Islet precursor cell (in vitro differentiated cells): ENCODE results near the gene ADK.
A peak's percentile ranks its signal among the peaks of the same experiment; 100 is the strongest.

Source experiments
- DNase-seq: peaks from one replicate; pipeline ENCODE4 v3.0.0-alpha.2; 2018

Gene ADK

DNA sequence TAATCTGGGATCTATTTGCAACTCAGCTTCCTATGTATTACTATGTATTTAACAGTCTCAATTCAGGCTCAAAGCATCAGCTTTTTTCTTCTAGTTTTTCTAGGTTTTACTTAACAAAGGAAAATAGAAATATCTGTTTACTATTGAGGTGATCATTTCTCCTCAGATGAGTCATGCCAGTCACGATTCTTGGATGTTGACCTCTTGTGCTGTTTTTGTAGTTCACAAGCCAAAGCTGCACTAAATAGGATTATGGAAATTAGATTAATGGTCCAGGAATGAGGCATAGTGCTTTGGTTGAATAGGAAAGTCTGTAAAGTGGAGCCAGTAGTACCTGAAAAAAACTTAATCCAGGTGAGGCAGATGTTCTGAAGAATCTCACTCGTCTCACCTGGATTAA, 477.1 kb downstream of the ADK start:
- no peak for DNase-seq

DNA sequence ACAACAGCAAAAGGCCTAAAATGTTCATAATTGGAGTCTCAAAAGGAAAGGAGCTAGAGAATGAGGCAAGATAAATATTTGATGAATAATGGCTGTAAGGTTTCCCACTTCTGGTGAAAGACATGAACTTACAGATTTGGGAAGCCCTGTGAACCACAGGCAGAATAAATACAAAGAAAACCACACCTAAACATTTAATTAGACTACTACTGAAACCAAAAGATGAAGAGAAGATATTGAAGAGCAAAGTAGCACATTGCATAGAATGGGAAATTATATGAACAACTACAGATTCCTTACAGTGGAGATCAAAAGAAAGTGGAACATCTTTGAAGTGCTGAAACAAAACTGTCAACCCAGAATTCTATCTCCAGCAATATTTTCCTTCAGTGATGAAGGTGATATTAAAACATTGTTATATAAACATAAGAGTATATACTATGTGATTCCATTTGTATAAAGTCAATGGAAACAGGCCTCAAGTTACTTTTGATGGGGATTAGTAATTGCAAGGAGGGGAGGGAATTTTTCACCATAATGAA, 484.0 kb downstream of the ADK start:
- DNase-seq: no peak

DNA sequence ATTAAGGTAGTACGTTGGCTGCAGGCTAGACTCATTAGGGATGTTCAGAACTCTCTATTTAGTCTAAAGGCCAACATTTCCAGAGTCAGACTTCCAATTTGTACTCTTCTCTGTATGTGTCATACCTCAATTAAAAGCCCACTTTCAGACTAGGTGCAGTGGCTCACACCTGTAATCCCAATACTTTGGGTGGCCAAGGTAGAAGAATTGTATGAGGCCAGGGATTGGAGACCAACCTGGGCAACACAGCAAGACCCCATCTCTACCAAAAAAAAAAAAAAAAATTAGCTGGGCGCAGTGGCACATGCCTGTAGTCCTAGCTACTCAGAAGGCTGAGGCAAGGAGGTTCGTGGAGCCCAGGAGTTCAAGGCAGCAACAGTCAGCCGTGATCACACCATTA, 484.6 kb downstream of the ADK start:
- no peak for DNase-seq

DNA sequence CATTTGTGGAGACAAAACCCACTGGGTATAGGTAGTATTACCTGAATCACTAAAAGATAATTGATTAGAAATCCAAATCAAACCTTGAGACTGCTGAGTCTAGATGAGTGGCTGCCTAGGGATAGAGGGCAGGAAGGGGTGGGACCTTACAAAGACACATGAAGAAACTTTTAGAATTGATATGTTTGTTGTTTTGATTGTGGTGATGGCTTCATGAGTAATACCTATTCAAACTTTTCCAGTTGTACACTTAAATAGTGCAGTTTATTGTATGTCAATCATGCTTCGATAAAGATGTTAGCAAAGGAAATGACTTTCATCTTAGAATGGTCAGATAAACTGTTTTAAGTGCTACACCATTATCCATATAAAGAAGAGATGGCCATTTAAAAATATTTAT, 486.7 kb downstream of the ADK start:
- DNase-seq: no peak

DNA sequence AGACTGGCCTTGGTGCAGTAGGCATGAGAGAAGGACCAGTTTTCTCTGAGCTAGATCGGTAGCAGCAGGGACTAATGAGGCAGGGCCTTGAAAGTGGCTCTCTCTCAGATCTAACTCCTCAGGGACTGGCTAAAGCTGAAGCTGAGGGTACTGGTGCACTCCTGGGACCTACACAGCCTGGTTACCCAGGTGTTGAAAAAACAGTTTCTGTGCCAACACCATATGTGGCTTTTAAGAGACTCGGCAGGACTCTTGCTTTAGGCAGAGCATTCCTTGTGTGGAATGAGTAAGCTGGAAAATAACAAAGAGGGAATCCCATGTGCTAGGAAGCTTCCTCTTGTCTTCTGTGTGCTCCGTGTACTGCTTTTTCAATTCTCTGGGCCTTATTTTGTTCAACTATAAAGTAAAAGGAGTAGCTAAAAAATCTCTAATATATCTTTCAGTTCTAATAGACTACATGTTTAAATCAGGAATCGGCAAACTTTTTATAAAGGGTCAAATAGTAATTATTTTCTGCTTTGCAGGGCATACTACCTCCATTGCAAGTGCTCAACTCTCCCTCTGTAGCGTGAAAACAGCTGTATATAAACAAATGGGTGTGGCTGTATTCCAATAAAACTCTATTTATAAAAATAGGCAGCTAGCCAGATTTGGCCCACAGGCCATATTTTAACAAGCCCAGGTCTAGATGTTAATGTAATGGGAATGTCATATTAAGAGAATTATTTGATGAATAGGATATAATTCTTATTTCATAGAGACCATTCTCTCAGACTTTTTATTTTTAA, 489.3 kb downstream of the ADK start:
- DNase-seq: no peak

DNA sequence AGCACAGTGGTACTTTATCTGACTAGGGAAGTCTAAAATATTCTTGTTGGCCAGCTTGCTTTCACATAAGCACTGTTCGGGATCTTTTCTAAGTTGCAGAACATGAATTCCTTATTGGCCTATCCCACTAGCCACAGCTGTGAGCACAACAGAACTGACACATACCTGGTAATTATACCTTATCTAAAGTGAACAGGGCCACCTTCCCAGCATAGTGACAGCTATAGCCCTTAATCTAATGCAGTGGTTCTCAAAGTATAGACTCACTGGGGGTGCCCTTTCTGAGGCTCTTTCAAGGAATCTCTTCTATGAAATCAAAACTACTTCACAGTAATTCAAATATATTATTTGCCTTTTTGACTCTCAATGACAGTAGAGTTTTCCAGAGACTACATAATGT, 490.6 kb downstream of the ADK start:
- DNase-seq: no peak

DNA sequence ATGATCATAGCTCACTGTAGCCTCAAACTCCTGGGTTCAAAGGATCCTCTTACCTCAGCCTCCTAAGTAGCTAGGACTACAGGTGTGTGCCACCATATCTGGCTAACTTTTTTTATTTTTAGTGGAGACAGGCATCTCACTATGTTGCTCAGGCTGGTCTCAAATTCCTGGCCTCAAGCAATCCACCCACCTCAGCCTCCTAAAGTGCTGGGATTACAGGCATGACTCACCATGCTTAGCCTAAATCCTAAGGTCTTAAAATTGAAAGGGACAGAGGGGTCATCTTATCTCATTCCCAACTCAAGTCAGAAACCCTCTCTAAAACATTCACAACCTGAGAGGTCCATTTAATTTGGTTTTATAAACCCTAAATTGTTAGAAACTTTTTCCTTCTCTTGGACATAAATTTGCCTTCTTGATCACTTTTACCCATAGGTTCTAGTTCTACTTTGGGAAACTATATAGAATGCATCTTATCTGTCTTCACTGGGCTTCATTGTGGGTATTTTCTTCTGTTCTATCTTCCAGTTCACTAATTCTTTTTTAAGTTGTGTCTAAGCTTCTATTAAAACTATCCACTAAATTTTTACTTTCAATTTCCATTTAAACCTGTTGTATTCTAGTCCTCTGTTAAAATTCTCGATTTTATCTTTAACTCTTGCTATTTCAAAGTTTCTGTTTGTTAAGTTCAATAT, 492.0 kb downstream of the ADK start:
- DNase-seq: peak; percentile 55

DNA sequence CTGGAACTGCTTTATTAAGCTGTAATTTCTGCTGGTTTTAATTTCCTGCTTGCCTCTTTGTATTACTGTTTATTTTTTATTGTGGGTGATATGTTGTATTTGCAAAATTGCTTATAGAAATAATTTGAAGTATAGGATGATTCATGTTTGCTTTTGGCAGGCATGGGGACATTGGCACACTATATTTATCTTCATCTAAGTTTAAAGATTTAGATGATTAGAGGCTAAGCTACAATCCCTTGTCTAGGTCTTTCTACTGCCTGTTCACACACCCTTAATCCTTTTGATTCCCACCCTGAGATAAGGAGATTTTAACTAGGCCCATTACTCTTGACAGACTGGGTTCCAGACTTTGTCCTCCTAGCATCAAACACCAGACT, 492.6 kb downstream of the ADK start:
- no peak for DNase-seq

DNA sequence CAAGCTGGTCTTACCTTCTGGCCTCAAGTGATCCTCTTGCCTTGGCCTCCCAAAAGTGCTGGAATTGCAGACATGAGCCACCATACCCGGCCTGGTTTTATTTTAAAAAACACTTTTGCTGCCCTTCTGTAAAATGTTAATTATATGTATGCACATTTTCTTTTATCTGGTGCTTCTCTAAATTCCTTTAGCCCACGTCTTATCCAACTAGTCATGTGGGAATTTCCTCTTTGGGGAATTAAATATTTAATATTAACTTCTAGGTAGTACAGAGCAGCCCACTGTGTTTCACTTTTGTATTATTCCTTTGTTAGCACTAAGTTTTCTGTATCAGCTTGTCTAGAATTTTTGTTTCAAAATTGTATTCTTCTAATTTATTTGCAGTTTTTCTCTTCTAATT, 493.7 kb downstream of the ADK start:
- DNase-seq: no peak

DNA sequence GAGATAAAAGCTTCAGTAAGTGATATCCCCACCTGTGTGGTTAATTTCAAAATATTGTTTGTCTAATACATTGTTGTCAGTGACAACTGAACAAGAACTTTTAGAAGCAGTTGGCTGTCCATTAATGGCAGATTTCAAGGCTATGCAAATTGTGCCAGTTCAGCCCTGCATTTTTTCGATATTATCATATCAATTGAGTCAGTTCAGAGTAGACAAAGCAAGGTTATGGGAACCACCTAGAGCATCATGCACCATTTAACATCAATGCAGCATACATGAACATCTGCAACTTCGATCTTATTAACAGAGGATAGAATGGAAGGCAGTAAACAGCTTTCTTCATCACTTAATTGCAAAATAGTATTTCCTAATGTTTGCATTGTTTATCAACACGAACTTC, 494.7 kb downstream of the ADK start:
- DNase-seq: no peak

DNA sequence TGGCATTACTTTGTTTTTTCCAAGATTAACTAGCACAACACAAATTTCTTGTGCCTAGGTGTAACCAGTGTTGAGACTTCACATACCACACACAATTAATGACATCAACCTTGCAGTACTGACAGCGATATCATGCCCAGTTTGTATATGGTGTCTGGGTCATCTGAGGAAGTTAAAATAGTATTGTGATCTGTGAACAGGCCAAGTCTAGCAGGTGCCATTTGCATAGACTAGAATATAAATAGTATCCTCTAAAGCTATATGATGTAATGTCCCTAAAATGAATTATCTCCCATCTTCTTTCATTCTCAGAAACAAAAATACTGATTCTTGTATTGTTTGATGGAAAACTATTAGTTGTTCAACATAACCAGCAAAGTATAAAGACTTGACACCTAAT, 499.6 kb downstream of the ADK start:
- no peak for DNase-seq

DNA sequence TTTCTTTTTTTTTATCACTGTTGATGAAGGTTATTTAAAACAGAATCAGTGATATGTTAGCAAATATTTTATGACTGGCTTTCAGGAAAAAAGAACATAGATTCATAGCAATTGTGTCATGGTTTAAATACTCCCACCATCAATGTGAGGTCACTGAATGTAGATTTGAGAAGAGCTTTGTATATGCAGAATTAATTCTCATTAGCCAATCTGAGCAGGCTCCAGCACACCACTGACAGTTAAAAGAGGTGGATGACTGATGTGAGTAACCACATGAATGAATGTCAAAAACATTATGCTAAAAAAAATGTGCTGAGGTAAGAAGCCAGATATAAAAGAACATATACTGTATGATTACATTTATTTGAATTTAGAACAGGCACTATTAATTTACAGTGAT, 500.5 kb downstream of the ADK start:
- no peak for DNase-seq

DNA sequence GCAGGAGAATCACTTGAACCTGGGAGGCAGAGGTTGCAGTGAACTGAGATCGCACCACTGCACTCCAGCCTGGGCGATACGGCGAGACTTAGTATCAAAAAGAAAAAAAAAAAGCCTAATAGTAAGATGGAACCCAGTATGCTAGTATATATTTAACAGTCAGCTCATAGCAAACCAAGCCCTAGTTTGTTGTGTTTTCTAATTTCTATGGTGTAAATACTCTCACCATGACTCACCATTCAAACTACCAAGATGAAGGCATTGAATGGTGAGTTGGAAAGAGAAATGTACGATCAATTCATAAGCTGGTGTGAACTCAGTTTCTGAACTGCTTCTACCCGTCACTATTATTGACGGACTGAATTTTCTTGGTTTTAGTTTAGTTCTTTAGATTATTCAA, 501.6 kb downstream of the ADK start:
- no peak for DNase-seq

DNA sequence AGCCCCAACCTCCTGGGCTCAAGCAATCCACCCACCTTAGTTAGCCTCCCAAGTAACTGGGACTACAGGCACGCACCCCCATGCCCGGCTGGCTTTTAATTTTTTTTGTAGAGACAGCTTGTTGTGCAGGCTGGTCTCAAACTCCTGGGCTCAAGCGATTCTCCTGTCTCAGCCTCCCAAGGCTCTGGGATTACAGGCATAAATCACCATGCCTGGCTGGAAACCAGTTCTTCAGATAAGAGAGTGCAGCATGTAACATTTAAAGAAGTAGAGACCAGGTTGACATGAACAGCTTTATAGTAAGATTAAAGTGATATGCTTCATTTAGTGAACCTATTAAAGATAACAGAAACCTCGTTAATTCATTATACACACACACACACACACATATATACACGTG, 507.5 kb downstream of the ADK start:
- DNase-seq: no peak

DNA sequence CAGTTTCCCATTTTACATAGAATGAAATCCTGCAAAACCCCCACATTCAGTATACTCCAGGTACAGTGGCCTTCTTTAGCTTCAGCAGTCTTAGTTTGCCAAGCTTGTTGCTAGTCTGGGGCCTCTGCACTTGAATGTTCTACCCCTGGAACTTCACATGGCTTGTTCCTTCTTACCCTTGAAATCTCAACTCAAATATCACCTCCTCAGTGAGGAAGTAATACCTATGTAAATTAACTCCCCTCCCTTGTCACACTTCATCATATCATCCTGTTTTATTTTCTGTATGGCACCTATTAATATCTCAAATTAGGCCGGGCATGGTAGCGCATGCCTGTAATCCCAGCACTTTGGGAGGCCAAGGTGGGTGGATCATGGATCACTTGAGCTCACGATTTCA, 511.6 kb downstream of the ADK start:
- DNase-seq: no peak

DNA sequence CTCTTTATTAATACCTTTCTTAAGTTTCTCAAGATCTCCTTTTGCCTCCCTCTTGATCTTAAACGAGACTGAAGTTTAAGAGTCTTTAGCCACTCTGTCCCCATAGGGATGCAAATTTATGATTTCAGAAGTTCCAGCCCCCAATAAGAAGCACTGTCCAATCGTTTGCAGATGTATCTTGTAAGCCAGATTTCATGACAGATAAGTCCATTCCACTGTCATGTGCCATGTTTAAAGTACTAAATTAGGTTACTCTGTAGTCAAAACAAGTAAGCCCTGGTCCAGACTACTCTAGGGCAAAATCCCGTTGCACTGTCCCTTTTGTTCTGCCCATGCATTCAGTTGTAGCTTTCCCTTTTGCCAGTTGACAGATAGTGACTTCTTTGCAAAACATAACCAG, 518.2 kb downstream of the ADK start:
- no peak for DNase-seq

DNA sequence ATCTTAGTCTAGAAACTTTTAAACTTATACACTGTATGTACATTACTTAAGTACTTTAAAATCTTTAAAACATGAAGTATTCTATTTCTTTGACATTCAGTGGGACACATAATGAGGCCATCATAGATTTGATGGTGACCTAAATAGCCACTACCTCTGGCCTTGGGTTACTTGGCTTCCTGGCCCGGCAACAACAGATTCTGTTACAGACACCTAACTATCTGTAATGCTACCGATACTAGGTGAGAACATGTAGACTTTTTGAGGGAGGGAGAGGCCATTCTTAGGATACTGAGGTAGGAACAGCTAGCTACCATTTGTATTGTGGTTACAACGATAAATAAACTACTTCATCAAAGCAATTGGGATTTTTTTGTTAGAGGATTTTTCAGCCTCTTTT, 520.7 kb downstream of the ADK start:
- no peak for DNase-seq

DNA sequence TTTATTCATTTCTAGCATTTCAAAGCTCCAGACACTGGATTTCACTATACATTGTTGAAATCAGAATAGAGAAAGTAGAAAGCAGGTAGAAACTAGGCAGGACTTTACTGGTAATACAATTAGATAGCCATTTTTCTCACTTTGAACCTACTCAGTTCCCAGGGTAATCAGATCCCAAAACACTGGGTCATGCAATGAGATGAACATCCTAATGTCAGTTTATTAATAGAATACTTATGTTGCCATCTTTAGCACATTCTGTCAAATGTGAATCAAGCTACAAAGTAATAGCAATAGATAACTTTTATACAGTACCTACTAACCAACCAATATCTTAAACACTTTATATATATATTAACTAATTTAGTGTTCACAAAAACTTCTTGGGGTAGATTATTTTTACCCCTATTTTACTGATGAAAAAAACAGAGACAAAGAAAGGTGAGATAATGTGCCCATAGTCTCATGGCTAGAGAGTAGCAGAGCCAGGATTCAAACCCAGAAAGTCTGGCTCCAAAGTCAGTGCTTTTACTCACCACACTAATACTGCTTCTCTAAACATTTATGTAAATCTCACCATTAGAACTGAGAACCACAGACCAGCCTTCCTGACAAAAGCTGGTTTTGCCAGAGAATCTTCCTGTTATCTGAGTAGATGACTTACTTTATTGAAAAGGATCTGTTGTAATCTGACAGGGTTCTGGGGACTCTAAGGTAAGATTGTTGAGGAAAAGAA, 521.6 kb downstream of the ADK start:
- DNase-seq: no peak

DNA sequence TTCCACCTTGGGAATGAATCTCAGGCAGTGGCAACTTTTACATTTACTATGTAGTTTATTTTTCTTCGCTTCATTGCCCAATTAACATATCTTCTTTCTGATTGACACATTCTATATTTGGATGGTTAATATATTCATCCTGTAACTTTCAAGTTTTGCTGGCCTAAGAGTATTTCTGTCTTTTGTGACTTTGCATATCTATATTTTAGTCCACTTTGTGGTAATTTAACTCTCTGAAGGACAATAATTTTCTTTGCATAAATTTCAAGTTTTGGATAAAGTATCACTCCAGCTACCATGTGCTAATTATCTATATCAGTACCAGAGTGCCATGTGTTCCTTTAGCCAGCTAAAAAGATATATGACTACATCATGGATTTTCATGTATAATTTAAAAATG, 523.9 kb downstream of the ADK start:
- DNase-seq: no peak

DNA sequence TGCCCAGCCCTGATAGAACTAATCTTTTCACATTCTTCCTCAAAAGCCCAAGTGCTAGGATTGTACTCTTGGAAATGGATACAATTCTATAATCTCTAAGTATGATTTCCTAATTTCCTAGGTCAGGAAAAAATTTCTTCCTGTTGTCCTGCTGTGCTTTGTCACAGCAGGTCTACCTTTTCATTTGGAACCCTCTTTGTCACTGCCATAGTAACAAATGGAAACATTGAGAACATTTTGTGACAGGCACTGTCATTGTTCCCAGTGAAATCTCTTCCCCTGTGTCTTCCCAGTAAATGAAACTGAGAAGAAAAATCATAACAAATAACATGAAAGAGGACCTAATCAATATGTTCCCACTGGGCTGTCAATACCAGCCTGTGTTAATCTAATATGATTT, 524.5 kb downstream of the ADK start:
- DNase-seq: no peak

DNA sequence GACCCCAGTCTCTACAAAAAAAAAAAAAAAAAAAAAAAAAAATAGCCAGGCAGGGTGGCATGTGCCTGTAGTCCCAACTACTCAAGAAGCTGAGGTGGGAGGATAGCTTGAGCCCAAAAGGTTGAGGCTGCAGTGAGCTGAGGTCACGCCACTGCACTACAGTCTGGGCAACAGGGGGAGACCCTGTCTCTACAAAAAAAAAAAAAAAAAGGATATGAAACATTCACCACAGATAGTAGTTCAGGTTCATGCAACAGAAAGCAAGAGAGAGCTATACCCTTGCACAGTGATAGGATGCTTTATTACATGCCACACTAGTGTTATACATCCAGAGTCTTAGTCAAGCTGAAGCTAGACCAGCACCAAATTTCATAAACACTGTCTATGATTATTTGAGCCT, 526.9 kb downstream of the ADK start:
- no peak for DNase-seq

DNA sequence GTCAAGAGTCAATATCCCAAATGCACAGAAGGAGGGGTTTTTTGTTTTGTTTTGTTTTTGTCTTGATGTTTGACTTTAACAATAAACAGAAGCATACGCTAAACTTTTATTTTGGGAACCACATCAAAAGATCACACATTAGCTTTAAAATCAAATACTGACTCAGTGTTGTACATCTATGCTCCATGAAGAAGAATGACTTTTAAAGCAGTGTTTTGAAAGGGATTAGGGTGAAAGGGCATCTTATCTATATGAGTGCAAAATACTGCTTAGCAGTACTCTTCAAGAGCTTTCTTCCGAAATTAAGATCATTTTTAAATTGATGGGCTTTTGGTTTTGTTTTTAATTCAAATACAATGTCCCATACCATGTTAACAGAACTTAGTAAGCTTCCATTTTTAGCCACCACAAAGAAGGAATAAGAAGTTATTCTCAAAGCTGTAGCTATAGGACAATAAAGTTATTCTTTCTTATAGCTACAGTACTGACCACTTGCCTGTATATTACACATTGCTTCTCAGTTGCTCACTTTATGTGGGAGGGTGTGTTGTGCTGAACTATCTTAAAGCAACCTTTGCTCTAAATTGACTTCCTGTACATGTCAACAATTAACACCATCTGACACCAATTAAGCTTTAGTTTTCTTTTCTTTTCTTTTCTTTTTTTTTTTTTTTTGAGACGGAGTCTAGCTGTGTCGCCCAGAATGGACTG, 531.1 kb downstream of the ADK start:
- DNase-seq: no peak

DNA sequence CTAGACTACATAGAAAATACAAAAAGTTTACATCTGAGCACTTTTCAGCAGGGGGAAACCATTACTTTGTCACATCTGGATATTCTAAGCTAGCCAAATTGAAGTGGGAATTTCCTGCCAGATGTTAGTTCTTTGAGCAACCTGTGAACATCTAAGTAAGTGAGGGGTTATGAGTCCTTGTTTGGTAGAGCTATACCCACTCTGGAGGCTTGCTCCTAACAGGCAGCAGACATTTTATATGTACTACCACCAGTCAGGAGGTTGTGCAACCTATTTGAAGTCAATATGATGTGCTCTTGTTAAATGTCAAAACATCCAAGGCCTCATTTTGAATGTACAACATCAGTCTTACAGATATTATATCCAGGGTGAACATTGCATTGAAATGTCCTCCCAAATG, 532.0 kb downstream of the ADK start:
- no peak for DNase-seq
